HepG2 (cell line): Measurements from ENCODE around the gene CNTN5. TPM values are rescaled to one million over a fixed set of nuclear protein-coding genes. Genes with fewer than 3 reads are reported as not detected.

ENCODE experiments used
- ATAC-seq: fragments of 200-7000 bp; cut with Tn5 transposase; 3 replicates; pipeline ENCODE4 v1.9.1; 2020; ENCODE audit warnings: mild to moderate bottlenecking, moderate library complexity
- BruUV-seq: library from RNA; stranded (reverse); fragments of 400-500 nt; replicated peaks from 2 replicates; lab custom pipeline; 2021; lab: Mats Ljungman, UMichigan
- CTCF ChIA-PET: fragments of 300-600 bp; formaldehyde crosslinking; extraction: SDS; loops from one replicate; lab custom pipeline; 2021; ENCODE audit warnings: low total read pairs, inconsistent platforms, low intra/inter-chr PET ratio; lab: Yijun Ruan, JAX
- POLR2A ChIA-PET: fragments of 350-600 bp; sonication (Branson Sonifier 250); formaldehyde crosslinking; loops from one replicate; lab custom pipeline; 2020; ENCODE audit warnings: antibody characterized with exemption, inconsistent platforms; lab: Yijun Ruan, JAX
- DNase-seq: peaks from one replicate; pipeline ENCODE4 v3.0.0-alpha.2; 2015; ENCODE audit warnings: low spot score
- FAIRE-seq: peaks from 3 replicates; lab custom pipeline; 2011; peaks lifted over from hg19 to GRCh38; lab: Jason Lieb, UNC
- H2AFZ ChIP-seq: one replicate; pipeline ENCODE4 v1.6.1; 2011; ENCODE audit warnings: low read length, inconsistent platforms
- H3K27ac ChIP-seq: fragments of 300-600 bp; 3 replicates; pipeline ENCODE4 v1.8.0; 2011; ENCODE audit warnings: mixed run types, mild to moderate bottlenecking, mixed read lengths, low read length, inconsistent platforms; ENCODE audit not compliant: insufficient read depth; ENCODE audit errors: extremely low read length
- H3K27me3 ChIP-seq, 2 experiments: fragments of 200-600 bp in 1 of 2; 2 replicates in 1 of 2; 3 replicates in 1 of 2; pipeline versions ENCODE4 v1.6.0 to v1.8.0; 2011; ENCODE audit warnings: low read length in 2 of 2, mild to moderate bottlenecking in 2 of 2, moderate library complexity in 2 of 2, inconsistent platforms in 1 of 2; ENCODE audit not compliant: insufficient read depth in 2 of 2, control insufficient read depth in 1 of 2
- H3K36me3 ChIP-seq, 2 experiments: fragments of 200-600 bp in 1 of 2; replicated peaks in 1 of 2; 2 replicates in 1 of 2; 3 replicates in 1 of 2; pipeline versions ENCODE4 v1.5.1 to v1.8.0; 2011; ENCODE audit warnings: low read length in 2 of 2, inconsistent platforms in 1 of 2; ENCODE audit not compliant: insufficient read depth in 2 of 2, control insufficient read depth in 1 of 2
- H3K4me1 ChIP-seq: 2 replicates; pipeline ENCODE4 v1.5.1; 2012; ENCODE audit warnings: low read length, inconsistent platforms; ENCODE audit not compliant: insufficient read depth
- H3K4me2 ChIP-seq: 2 replicates; pipeline ENCODE4 v1.6.0; 2011; ENCODE audit warnings: low read depth, low read length, inconsistent platforms
- H3K4me3 ChIP-seq, 3 experiments: fragments of 200-600 bp in 1 of 3; sonication (generic), shearing (Covaris generic) in 1 of 3; replicated peaks in 1 of 3; 2 replicates each; pipeline ENCODE4 v1.5.1; 2011 to 2016; ENCODE audit warnings: low read length in 3 of 3, inconsistent platforms in 2 of 3, low read depth in 2 of 3, mild to moderate bottlenecking in 2 of 3, control low read depth in 1 of 3, mixed read lengths in 1 of 3; ENCODE audit not compliant: insufficient read depth in 1 of 3
- H3K79me2 ChIP-seq: one replicate; pipeline ENCODE4 v1.6.1; 2011; ENCODE audit warnings: low read length, inconsistent platforms; ENCODE audit not compliant: insufficient read depth
- H3K9ac ChIP-seq: 2 replicates; pipeline ENCODE4 v1.6.0; 2011; ENCODE audit warnings: mild to moderate bottlenecking, low read depth, low read length, inconsistent platforms; ENCODE audit not compliant: insufficient read depth
- H3K9me3 ChIP-seq: 2 replicates; pipeline ENCODE4 v1.5.1; 2012; ENCODE audit warnings: mild to moderate bottlenecking, low read length
- H4K20me1 ChIP-seq: 2 replicates; pipeline ENCODE4 v1.6.0; 2011; ENCODE audit warnings: inconsistent platforms, mild to moderate bottlenecking, low read length, moderate library complexity; ENCODE audit not compliant: insufficient read depth
- ARNT ChIP-seq: fragments of 450-650 bp; IDR thresholded peaks from 2 replicates; pipeline ENCODE4 v1.6.1; 2017
- FOXJ3 ChIP-seq: sonication (generic); formaldehyde crosslinking; IDR thresholded peaks from 2 replicates; pipeline ENCODE4 v1.4.0; 2020; ENCODE audit warnings: missing genetic modification reagents, mild to moderate bottlenecking, borderline replicate concordance
- MIXL1 ChIP-seq: IDR thresholded peaks from 2 replicates; pipeline ENCODE4 v1.6.1; 2016
- RBM22 ChIP-seq: fragments of 200-400 bp; formaldehyde crosslinking; optimal IDR thresholded peaks from 2 replicates; pipeline ENCODE3; 2017; ENCODE audit warnings: mild to moderate bottlenecking, low read length, moderate library complexity
- SALL1 ChIP-seq: sonication (generic); formaldehyde crosslinking; IDR thresholded peaks from 2 replicates; pipeline ENCODE4 v1.8.0; 2022; ENCODE audit warnings: mild to moderate bottlenecking, missing genetic modification reagents
- YEATS2 ChIP-seq: sonication (generic); formaldehyde crosslinking; IDR thresholded peaks from 2 replicates; pipeline ENCODE4 v1.4.0; 2020; ENCODE audit warnings: missing genetic modification reagents, borderline replicate concordance
- ZNF124 ChIP-seq: sonication (generic); formaldehyde crosslinking; IDR thresholded peaks from 2 replicates; pipeline ENCODE4 v1.4.0; 2020; ENCODE audit warnings: missing genetic modification reagents
- ZNF160 ChIP-seq: sonication (generic); formaldehyde crosslinking; IDR thresholded peaks from 2 replicates; pipeline ENCODE4 v1.8.0; 2022; ENCODE audit warnings: mild to moderate bottlenecking, inconsistent platforms, missing genetic modification reagents
- ZNF256 ChIP-seq: sonication (generic); formaldehyde crosslinking; conservative IDR thresholded peaks from 2 replicates; pipeline ENCODE4 v1.4.0; 2020; ENCODE audit warnings: missing genetic modification reagents
- ZNF562 ChIP-seq: sonication (generic); formaldehyde crosslinking; IDR thresholded peaks from 2 replicates; pipeline ENCODE4 v1.8.0; 2022; ENCODE audit warnings: missing genetic modification reagents, borderline replicate concordance
- ZNF570 ChIP-seq: sonication (generic); formaldehyde crosslinking; IDR thresholded peaks from 2 replicates; pipeline ENCODE4 v1.4.0; 2020; ENCODE audit warnings: mild to moderate bottlenecking, missing genetic modification reagents, borderline replicate concordance
- ZNF589 ChIP-seq: sonication (generic); formaldehyde crosslinking; conservative IDR thresholded peaks from 2 replicates; pipeline ENCODE4 v1.8.0; 2022; ENCODE audit warnings: mild to moderate bottlenecking, moderate library complexity, missing genetic modification reagents
- ZNF646 ChIP-seq: sonication (generic); formaldehyde crosslinking; IDR thresholded peaks from 2 replicates; pipeline ENCODE4 v1.9.0; 2021; ENCODE audit warnings: mild to moderate bottlenecking, missing genetic modification reagents
- ZNF670 ChIP-seq: sonication (generic); formaldehyde crosslinking; IDR thresholded peaks from 2 replicates; pipeline ENCODE4 v1.8.0; 2022; ENCODE audit warnings: mild to moderate bottlenecking, missing genetic modification reagents, borderline replicate concordance
- ZNF83 ChIP-seq: sonication (generic); formaldehyde crosslinking; IDR thresholded peaks from 2 replicates; pipeline ENCODE4 v1.4.0; 2020; ENCODE audit warnings: missing genetic modification reagents, mild to moderate bottlenecking, borderline replicate concordance
- ZNF883 ChIP-seq: sonication (generic); formaldehyde crosslinking; IDR thresholded peaks from 2 replicates; pipeline ENCODE4 v1.5.1; 2020; ENCODE audit warnings: mild to moderate bottlenecking, missing genetic modification reagents; ENCODE audit errors: not compliant biosample characterization
- ZSCAN31 ChIP-seq: sonication (generic); formaldehyde crosslinking; IDR thresholded peaks from 2 replicates; pipeline ENCODE4 v1.5.0; 2020; ENCODE audit warnings: low read depth, mild to moderate bottlenecking, missing genetic modification reagents
- WGBS: methylation state at CpG from one replicate; pipeline ENCODE4 v1.1.6; 2017; ENCODE audit warnings: low lambda C conversion rate; 5-methylcytosine and 5-hydroxymethylcytosine counted together
- in situ Hi-C: cut with HindIII; loops from 2 replicates; pipeline ENCODE4 v1.10.0; 2017; ENCODE audit warnings: low pct_unique_long_range_greater_than_20kb; ENCODE audit not compliant: extremely low pct_ligation_motif_present
- intact Hi-C: fragments of 100-400 bp; cut with micrococcal nuclease; formaldehyde crosslinking; loops from one replicate; pipeline ENCODE4 v1.10.0; 2022; ENCODE audit not compliant: unreplicated experiment
- polyA plus RNA-seq, 8 experiments: library from polyadenylated mRNA; depleted of rRNA in 3 of 8; stranded (reverse) in 7 of 8; unstranded in 1 of 8; fragments of >200 nt; fragmentation: Illumina TruSeq in 4 of 8; extraction: Trizol in 4 of 8; gene quantifications; 2 replicates each; pipeline versions ENCODE4 v1.2.1 to v1.2.3, GENCODE V29; 2011 to 2016; ENCODE audit warnings: low read depth in 4 of 8, missing spikeins in 1 of 8, mixed read lengths in 1 of 8; ENCODE audit not compliant: insufficient read depth in 1 of 8
- total RNA-seq, 5 experiments: library from RNA; depleted of rRNA; stranded (reverse); fragments of >200 nt; fragmentation: Illumina TruSeq; extraction: Trizol; gene quantifications; 2 replicates each; pipeline ENCODE4 v1.2.3, GENCODE V29; 2016; ENCODE audit warnings: low read depth in 1 of 5
- TF ChIP-seq, protein P1 (sequence below): sonication (generic); formaldehyde crosslinking; IDR thresholded peaks from 2 replicates; pipeline ENCODE4 v1.4.0; 2020; ENCODE audit warnings: missing genetic modification reagents

The CNTN5 gene
- total and polyA plus RNA-seq, 2 of the 13 experiments (the other 11 are each of a cell fraction or from before 2014, with no cell fraction given): not detected

DNA sequence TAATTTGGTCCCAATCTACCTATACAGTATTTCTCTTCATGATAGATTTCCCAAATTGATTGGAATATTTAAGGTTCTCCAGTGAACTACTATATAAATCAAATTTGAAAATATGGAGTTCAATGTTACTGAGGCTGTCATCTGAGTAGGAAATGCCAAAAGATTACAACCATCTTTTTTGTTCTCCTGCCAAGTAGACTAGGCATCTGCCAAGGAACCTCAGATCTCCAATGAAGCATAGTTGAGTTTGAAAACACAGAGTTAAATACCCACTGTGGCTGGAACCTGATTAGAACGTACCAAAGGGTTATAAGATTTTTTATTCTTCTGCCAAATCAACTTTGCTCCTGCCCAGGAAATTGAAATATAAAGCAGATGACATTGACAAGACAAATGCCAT lies 330.9 kb downstream of the CNTN5 start (continued):
- TF ChIP-seq, protein P1, sequence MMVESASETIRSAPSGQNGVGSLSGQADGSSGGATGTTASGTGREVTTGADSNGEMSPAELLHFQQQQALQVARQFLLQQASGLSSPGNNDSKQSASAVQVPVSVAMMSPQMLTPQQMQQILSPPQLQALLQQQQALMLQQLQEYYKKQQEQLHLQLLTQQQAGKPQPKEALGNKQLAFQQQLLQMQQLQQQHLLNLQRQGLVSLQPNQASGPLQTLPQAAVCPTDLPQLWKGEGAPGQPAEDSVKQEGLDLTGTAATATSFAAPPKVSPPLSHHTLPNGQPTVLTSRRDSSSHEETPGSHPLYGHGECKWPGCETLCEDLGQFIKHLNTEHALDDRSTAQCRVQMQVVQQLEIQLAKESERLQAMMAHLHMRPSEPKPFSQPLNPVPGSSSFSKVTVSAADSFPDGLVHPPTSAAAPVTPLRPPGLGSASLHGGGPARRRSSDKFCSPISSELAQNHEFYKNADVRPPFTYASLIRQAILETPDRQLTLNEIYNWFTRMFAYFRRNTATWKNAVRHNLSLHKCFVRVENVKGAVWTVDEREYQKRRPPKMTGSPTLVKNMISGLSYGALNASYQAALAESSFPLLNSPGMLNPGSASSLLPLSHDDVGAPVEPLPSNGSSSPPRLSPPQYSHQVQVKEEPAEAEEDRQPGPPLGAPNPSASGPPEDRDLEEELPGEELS (CRISPR knock-in tag): no peak
- no peak for TF ChIP-seq ZNF562
- no peak for TF ChIP-seq ZNF670
- TF ChIP-seq ZNF570 (CRISPR knock-in tag): no peak
- TF ChIP-seq FOXJ3 (CRISPR knock-in tag): no peak
- TF ChIP-seq ARNT: no peak
- TF ChIP-seq ZNF256: no peak

- intact Hi-C loops (no loop called here), in situ Hi-C loops (no loop called here)
- Histone ChIP-seq H3K36me3 (no peaks in the 10 kb centered on the region), H3K4me2 (no peak overlapping the region), H3K27me3 (no peaks in the 10 kb centered on the region), H3K9me3 (no peaks in the 10 kb centered on the region), H3K27ac (no peak overlapping the region), H3K9ac (no peak overlapping the region), H3K79me2 (no peaks in the 10 kb centered on the region), H3K4me3 (no peak overlapping the region), H3K4me1 (no peaks in the 10 kb centered on the region), H4K20me1 (no peaks in the 10 kb centered on the region), H2AFZ (no peak overlapping the region)
- no peak for ATAC-seq
- no peak for FAIRE-seq
- POLR2A ChIA-PET: no interaction called here
- BruUV-seq: no TSS peak
- CTCF ChIA-PET: no interaction called here
- no peak for DNase-seq
- TF ChIP-seq ZNF160 (no peak), RBM22 (no peak), ZNF124 (CRISPR knock-in tag) (no peak), ZNF589 (no peak), SALL1 (CRISPR knock-in tag) (no peak), ZNF883 (CRISPR knock-in tag) (no peak), MIXL1 (CRISPR knock-in tag) (no peak), YEATS2 (CRISPR knock-in tag) (no peak), ZSCAN31 (no peak), ZNF646 (no peak), ZNF83 (CRISPR knock-in tag) (no peak)
- 21% methylated on average over 5 of the region's 5 CpGs for WGBS
Observed at GRCh38 chr11:99352642-99353041, 331.9 kb downstream of the CNTN5 start.
